Subcutaneous abdominal adipose tissue (tissue), 5 donors: Measurements from ENCODE around the gene SLC13A4.
"Not testable (repeated sequence)": the region's sequence is repeated elsewhere in the genome, so short reads cannot be mapped to it uniquely, and the experiment has no call there.

Experiments
- H3K27ac ChIP-seq: one replicate; pipeline ENCODE4 v1.7.0; 2013; ENCODE audit warnings: low read depth, mild to moderate bottlenecking, inconsistent platforms, low read length, moderate library complexity
- H3K27me3 ChIP-seq, 5 donors: one replicate each; pipeline ENCODE4 v1.7.0; 2013; ENCODE audit warnings: low read length in 5 of 5, inconsistent platforms in 1 of 5; ENCODE audit not compliant: control insufficient read depth in 5 of 5, insufficient read depth in 4 of 5
- H3K36me3 ChIP-seq, 5 donors: one replicate each; pipeline ENCODE4 v1.7.0; 2013; ENCODE audit warnings: low read length in 5 of 5; ENCODE audit not compliant: control insufficient read depth in 5 of 5, insufficient read depth in 5 of 5
- H3K4me1 ChIP-seq, 5 donors: one replicate each; pipeline ENCODE4 v1.7.0; 2013; ENCODE audit warnings: low read length in 5 of 5, mild to moderate bottlenecking in 3 of 5, moderate library complexity in 1 of 5; ENCODE audit not compliant: control insufficient read depth in 5 of 5, insufficient read depth in 5 of 5
- H3K4me3 ChIP-seq, 5 donors: one replicate each; pipeline ENCODE4 v1.7.0; 2013; ENCODE audit warnings: low read length in 5 of 5, low read depth in 1 of 5
- H3K9ac ChIP-seq, 5 donors: one replicate each; pipeline ENCODE4 v1.7.0; 2013; ENCODE audit warnings: low read length in 5 of 5, mild to moderate bottlenecking in 4 of 5, moderate library complexity in 3 of 5
- H3K9me3 ChIP-seq, 5 donors: one replicate each; pipeline ENCODE4 v1.7.0; 2013; ENCODE audit warnings: low read length in 5 of 5; ENCODE audit not compliant: control insufficient read depth in 5 of 5
- donor health status: healthy.
- donor health status: healthy.
- donor health status: healthy.
- donor health status: healthy.
- donor health status: healthy.

Gene SLC13A4

GRCh38 chr7:135740889-135741288, 12.9 kb upstream of the SLC13A4 start:
- Histone ChIP-seq H3K27me3 (no peaks in the 10 kb centered on the region), H3K36me3 (peaks cover 0 to 4% (median 0%) of the 10 kb centered on the region in 5 donors), H3K4me1 (peaks cover 0 to 13% (median 9%) of the 10 kb centered on the region in 5 donors), H3K9me3 (no peaks in the 10 kb centered on the region), H3K4me3 (no peak overlapping the region), H3K9ac (no peak overlapping the region), H3K27ac (no peak overlapping the region)

GRCh38 chr7:135737306-135737647, 9.3 kb upstream of the SLC13A4 start:
- not testable (repeated sequence) for H3K36me3 ChIP-seq, H3K9me3 ChIP-seq, H3K4me3 ChIP-seq, H3K27ac ChIP-seq, H3K27me3 ChIP-seq, H3K9ac ChIP-seq, H3K4me1 ChIP-seq

GRCh38 chr7:135736586-135737305, 8.8 kb upstream of the SLC13A4 start:
- Histone ChIP-seq H3K27ac (no peak overlapping the region), H3K9me3 (no peaks in the 10 kb centered on the region), H3K4me1 (no peaks in the 10 kb centered on the region), H3K27me3 (no peaks in the 10 kb centered on the region), H3K9ac (no peak overlapping the region), H3K4me3 (no peak overlapping the region), H3K36me3 (peaks cover 0 to 4% (median 0%) of the 10 kb centered on the region in 5 donors)

GRCh38 chr7:135734343-135734689, 6.3 kb upstream of the SLC13A4 start:
- no peaks in the 10 kb centered on the region for H3K9me3 ChIP-seq
- H3K4me3 ChIP-seq = no peak overlapping the region
- no peaks in the 10 kb centered on the region for H3K4me1 ChIP-seq
- H3K27me3 ChIP-seq = no peaks in the 10 kb centered on the region
- peaks cover 0 to 4% (median 0%) of the 10 kb centered on the region in 5 donors for H3K36me3 ChIP-seq
- no peak overlapping the region for H3K9ac ChIP-seq
- H3K27ac ChIP-seq = no peak overlapping the region

GRCh38 chr7:135733603-135734342, 5.8 kb upstream of the SLC13A4 start:
- Histone ChIP-seq H3K27ac (no peak overlapping the region), H3K4me3 (no peak overlapping the region), H3K27me3 (no peaks in the 10 kb centered on the region), H3K4me1 (no peaks in the 10 kb centered on the region), H3K9ac (no peak overlapping the region), H3K36me3 (peaks cover 0 to 4% (median 0%) of the 10 kb centered on the region in 5 donors), H3K9me3 (no peaks in the 10 kb centered on the region)

GRCh38 chr7:135731131-135731530, 3.1 kb upstream of the SLC13A4 start:
- H3K4me3 ChIP-seq = no peak overlapping the region
- H3K9me3 ChIP-seq = no peaks in the 10 kb centered on the region
- no peaks in the 10 kb centered on the region for H3K4me1 ChIP-seq
- H3K27ac ChIP-seq = no peak overlapping the region
- no peaks in the 10 kb centered on the region for H3K27me3 ChIP-seq
- H3K9ac ChIP-seq = no peak overlapping the region
- H3K36me3 ChIP-seq = no peaks in the 10 kb centered on the region

- no peaks in the 10 kb centered on the region for H3K4me1 ChIP-seq
- H3K9me3 ChIP-seq = no peaks in the 10 kb centered on the region
- no peaks in the 10 kb centered on the region for H3K36me3 ChIP-seq
- H3K27me3 ChIP-seq = no peaks in the 10 kb centered on the region
- H3K4me3 ChIP-seq = no peak overlapping the region
- no peak overlapping the region for H3K27ac ChIP-seq
- H3K9ac ChIP-seq = no peak overlapping the region
These were observed 1.2 kb upstream of the SLC13A4 start for GRCh38 chr7:135729230-135729629.

GRCh38 chr7:135726911-135727673, 894 bp downstream of the SLC13A4 start:
- no peaks in the 10 kb centered on the region for H3K27me3 ChIP-seq

GRCh38 chr7:135726276-135726788, 1.7 kb downstream of the SLC13A4 start:
- Histone ChIP-seq H3K9ac (no peak overlapping the region), H3K4me1 (no peaks in the 10 kb centered on the region), H3K36me3 (no peaks in the 10 kb centered on the region), H3K27ac (no peak overlapping the region), H3K4me3 (no peak overlapping the region), H3K27me3 (no peaks in the 10 kb centered on the region), H3K9me3 (no peaks in the 10 kb centered on the region)

More at GRCh38 chr7:135726911-135727673, 894 bp downstream of the SLC13A4 start:
- no peak overlapping the region for H3K9ac ChIP-seq
- H3K27ac ChIP-seq = no peak overlapping the region
- H3K4me3 ChIP-seq = no peak overlapping the region
- no peaks in the 10 kb centered on the region for H3K9me3 ChIP-seq
- no peaks in the 10 kb centered on the region for H3K36me3 ChIP-seq
- H3K4me1 ChIP-seq = no peaks in the 10 kb centered on the region

GRCh38 chr7:135723411-135723810, 4.6 kb downstream of the SLC13A4 start:
- H3K9me3 ChIP-seq = no peaks in the 10 kb centered on the region
- H3K36me3 ChIP-seq = no peaks in the 10 kb centered on the region
- H3K4me3 ChIP-seq = no peak overlapping the region
- H3K27me3 ChIP-seq = peaks cover 0 to 3% (median 0%) of the 10 kb centered on the region in 5 donors
- no peaks in the 10 kb centered on the region for H3K4me1 ChIP-seq
- no peak overlapping the region for H3K9ac ChIP-seq
- H3K27ac ChIP-seq = no peak overlapping the region
